AG04450 (cell line): ENCODE results near the gene COQ10B. TPM values are rescaled to one million over a fixed set of nuclear protein-coding genes. Genes with fewer than 3 reads are reported as not detected.
A peak's percentile ranks its signal among the peaks of the same experiment; 100 is the strongest.

Experiments
- CTCF ChIA-PET: fragments of 300-600, 350-600 bp; formaldehyde crosslinking; extraction: SDS; loops from one replicate; lab custom pipeline; 2022; ENCODE audit warnings: antibody characterized with exemption, inconsistent platforms; lab: Charles Lee
- POLR2A ChIA-PET: fragments of 350-600 bp; formaldehyde crosslinking; extraction: SDS; loops from one replicate; lab custom pipeline; 2021; ENCODE audit warnings: antibody characterized with exemption, inconsistent platforms; lab: Yijun Ruan, JAX
- DNase-seq: peaks from one replicate; pipeline ENCODE4 v3.0.0-alpha.2; 2011; ENCODE audit warnings: low read depth, low spot score
- H3K27ac ChIP-seq: one replicate; pipeline ENCODE4 v1.5.1; 2012; ENCODE audit warnings: low read depth, low read length, control low read depth
- H3K27me3 ChIP-seq: one replicate; pipeline ENCODE4 v1.6.0; 2012; ENCODE audit warnings: low read length; ENCODE audit not compliant: control insufficient read depth, insufficient read depth
- H3K4me3 ChIP-seq: 2 replicates; pipeline ENCODE4 v1.5.1; 2011; ENCODE audit warnings: mild to moderate bottlenecking, low read depth, low read length, control low read depth
- H3K9me3 ChIP-seq: 2 replicates; pipeline ENCODE4 v1.5.1; 2012; ENCODE audit warnings: low read length; ENCODE audit not compliant: control insufficient read depth, insufficient read depth
- CTCF ChIP-seq: IDR thresholded peaks from 2 replicates; pipeline ENCODE4 v1.5.1; 2011; ENCODE audit warnings: low read depth, low read length, control low read depth, inconsistent platforms
- polyA plus RNA-seq: library from polyadenylated mRNA; depleted of rRNA; stranded (reverse); fragments of >200 nt; gene quantifications from 2 replicates; pipeline ENCODE4 v1.2.3, GENCODE V29; 2011

The COQ10B gene
- polyA plus RNA-seq, 1 experiment: 5.8 TPM

DNA sequence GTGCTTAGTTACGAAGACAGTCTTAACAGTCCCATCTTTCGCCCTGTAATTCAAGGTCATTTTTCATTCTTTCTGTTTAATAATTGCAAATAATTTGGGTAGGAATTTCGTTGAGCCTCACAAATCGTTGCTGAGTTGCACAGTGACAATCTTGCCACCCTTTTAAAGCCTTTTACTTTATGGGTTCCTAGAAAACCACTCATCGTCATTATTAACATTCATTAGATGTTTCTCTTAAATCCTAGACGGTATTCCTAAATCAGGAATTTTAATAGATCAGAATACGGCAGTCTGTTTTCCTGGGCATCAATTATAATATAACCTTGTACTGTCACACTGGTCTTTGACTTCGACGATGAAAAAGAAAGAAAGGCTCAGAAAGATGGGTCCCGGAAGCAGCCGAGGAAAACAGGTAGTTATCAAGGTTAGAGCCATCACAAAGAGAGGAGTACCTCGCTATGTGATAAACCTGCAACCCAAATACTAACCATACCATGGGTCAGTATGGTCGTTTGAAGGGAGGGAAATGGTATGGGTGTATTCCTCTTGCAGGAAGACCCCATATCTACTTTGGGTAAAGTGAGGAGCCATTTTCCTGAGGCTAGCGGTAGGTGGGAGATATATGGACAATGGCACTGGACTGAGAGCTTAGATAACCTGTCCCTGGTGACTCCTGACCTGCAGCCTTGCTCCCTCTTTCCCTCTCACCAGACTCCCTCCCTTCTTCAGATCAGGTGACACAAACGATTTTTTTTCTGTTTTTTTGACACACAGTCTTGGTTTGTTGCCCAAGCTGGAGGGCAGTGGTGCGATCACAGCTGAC, 17.5 kb upstream of the COQ10B start:
- ChIA-PET CTCF (interaction anchor here (0.6 to 1.5 kb wide), 5 partner anchors 11 to 1874 kb away, joined by 3 to 7 read pairs (median 3); partner anchors contain the start of gene COQ10B), POLR2A (interaction anchor here (1.4 to 2.6 kb wide), 3 partner anchors 16 to 64 kb away, joined by 8 to 49 read pairs (median 13); partner anchors contain the start of genes COQ10B, HSPD1 and HSPE1)
- Histone ChIP-seq H3K27ac (peak overlapping the region; percentile 97), H3K9me3 (no peaks in the 10 kb centered on the region), H3K27me3 (no peaks in the 10 kb centered on the region), H3K4me3 (peak overlapping the region; percentile 70)
- no peak for TF ChIP-seq CTCF
- no peak for DNase-seq

GRCh38 chr2:197437380-197437779, 16.0 kb upstream of the COQ10B start:
- ChIA-PET CTCF (no interaction called here), POLR2A (interaction anchor here (1.6 kb wide), 1 partner anchor 16 kb away, joined by 5 read pairs; the partner anchor contains the start of gene COQ10B)
- H3K27me3 ChIP-seq: no peaks in the 10 kb centered on the region

DNA sequence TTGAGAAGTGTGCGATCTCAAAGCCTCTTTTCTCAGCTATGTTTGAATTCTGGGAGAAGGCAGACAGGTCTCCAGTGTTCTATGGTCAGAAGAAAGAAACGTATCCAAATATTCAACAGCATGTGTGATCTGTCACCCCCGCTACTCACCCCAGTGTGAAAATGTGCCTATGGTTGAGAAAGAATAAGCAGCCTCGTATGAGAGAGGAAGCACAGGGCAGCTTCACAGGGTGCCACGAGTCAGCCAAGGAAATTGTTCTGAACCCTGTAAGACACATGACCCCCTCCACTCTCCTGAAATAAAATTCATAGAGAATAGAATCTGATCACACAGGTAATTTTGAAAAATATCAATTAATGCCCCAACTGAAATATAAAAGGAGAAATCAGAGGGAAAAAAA, 10.5 kb upstream of the COQ10B start:
- TF ChIP-seq CTCF: no peak
- ChIA-PET CTCF (no interaction called here), POLR2A (interaction anchor here (1.5 kb wide), 1 partner anchor 10 kb away, joined by 7 read pairs; the partner anchor contains the start of gene COQ10B)
- Histone ChIP-seq H3K27ac (no peak overlapping the region), H3K4me3 (no peak overlapping the region), H3K27me3 (no peaks in the 10 kb centered on the region), H3K9me3 (no peaks in the 10 kb centered on the region)
- no peak for DNase-seq

More at GRCh38 chr2:197437380-197437779, 16.0 kb upstream of the COQ10B start:
- no peak for TF ChIP-seq CTCF
- DNase-seq: no peak
- Histone ChIP-seq H3K27ac (no peak overlapping the region), H3K9me3 (no peaks in the 10 kb centered on the region), H3K4me3 (no peak overlapping the region)

DNA sequence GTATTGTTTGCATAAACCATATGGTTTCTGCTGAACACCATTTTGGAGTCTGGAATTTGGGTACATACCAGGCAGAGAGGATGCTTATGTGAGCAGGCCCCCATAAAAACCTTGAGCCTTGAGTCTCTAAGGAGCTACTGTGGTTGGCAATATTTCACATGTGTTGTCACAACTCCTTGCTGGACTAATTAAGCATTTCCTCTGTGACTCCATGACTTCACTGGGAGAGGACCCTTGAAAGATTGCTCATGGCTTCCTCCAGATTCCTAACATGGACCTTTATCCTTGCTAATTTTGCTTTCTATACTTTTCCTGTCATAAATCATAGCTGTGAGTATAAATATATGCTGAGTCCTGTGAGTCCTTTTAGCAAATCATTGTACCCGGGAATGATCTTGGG, 7.6 kb upstream of the COQ10B start:
- no peak for TF ChIP-seq CTCF
- Histone ChIP-seq H3K27ac (no peak overlapping the region), H3K9me3 (peaks cover 4% of the 10 kb centered on the region; the same call in 1 of the 2 replicates), H3K4me3 (no peak overlapping the region), H3K27me3 (no peaks in the 10 kb centered on the region)
- DNase-seq: no peak
- ChIA-PET POLR2A (no interaction called here), CTCF (interaction anchor here (0.8 kb wide), 1 partner anchor 10 kb away, joined by 3 read pairs; no protein-coding TSS in a partner anchor)

- no peak for DNase-seq
- ChIA-PET CTCF (no interaction called here), POLR2A (no interaction called here)
These were observed 6.5 kb upstream of the COQ10B start for GRCh38 chr2:197446844-197447243.

More at GRCh38 chr2:197446844-197447243, 6.5 kb upstream of the COQ10B start:
- Histone ChIP-seq H3K9me3 (peaks cover 4% of the 10 kb centered on the region; the same call in 1 of the 2 replicates), H3K27ac (no peak overlapping the region), H3K4me3 (no peak overlapping the region), H3K27me3 (no peaks in the 10 kb centered on the region)
- no peak for TF ChIP-seq CTCF
